ENCODE data around the gene EXOC1. TPM values are rescaled to one million over a fixed set of nuclear protein-coding genes. Genes with fewer than 3 reads are reported as not detected.

The EXOC1 gene
- total and polyA plus RNA-seq, 10 of the 15 experiments (the other 5 are each of a cell fraction or from before 2014, with no cell fraction given): 11.8 to 36.6 (median 21.1) TPM

DNA sequence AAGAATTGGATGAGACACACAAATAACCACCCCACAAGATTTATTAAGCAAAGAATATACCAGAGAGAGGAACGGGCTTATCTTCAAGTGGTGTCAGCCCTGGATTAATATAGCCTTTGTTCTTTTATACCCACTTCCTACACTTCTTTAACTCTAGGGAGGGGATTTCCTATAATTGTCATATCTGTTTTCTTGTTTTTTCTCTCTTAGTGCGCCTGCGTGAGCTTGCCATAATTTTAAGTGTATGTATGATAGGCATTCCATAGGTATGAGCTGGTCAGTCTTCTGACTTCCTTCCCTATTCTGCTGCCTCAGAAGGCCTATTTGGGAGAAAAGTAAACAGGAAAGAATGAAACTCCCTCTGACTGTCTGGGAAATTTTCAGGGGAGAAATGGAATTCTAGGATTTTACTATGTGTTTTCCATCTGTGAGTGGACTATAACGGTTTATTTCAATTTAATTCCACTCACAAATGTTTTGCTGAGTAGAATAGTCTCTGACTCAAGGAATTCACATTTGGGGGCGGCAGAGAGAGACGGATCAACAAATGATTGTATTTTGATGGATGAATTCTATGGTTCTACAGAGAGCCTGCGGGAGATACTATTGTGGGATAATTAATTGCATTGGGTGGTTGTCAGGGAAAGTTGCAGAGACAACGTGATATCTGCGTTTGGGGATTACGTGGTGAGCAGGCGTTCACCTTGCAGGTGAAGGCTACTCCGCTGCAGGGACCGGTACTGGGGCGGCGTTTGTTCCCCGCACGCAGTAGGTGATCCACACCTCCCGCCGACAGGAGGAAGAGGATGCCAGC is 94.7 kb downstream of the EXOC1 start (continued):
- TF ChIP-seq, protein P1, sequence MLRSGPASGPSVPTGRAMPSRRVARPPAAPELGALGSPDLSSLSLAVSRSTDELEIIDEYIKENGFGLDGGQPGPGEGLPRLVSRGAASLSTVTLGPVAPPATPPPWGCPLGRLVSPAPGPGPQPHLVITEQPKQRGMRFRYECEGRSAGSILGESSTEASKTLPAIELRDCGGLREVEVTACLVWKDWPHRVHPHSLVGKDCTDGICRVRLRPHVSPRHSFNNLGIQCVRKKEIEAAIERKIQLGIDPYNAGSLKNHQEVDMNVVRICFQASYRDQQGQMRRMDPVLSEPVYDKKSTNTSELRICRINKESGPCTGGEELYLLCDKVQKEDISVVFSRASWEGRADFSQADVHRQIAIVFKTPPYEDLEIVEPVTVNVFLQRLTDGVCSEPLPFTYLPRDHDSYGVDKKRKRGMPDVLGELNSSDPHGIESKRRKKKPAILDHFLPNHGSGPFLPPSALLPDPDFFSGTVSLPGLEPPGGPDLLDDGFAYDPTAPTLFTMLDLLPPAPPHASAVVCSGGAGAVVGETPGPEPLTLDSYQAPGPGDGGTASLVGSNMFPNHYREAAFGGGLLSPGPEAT (IDR thresholded peaks at IDR 0.05; ENCODE audit: low read depth): 0 out of 2 replicates have a peak, but pooled peaks have one; percentile 33
- 0 out of 2 replicates have a peak, but pooled peaks have one; percentile 64 for TF ChIP-seq NBN (IDR thresholded peaks at IDR 0.05)
- TF ChIP-seq, protein P2, sequence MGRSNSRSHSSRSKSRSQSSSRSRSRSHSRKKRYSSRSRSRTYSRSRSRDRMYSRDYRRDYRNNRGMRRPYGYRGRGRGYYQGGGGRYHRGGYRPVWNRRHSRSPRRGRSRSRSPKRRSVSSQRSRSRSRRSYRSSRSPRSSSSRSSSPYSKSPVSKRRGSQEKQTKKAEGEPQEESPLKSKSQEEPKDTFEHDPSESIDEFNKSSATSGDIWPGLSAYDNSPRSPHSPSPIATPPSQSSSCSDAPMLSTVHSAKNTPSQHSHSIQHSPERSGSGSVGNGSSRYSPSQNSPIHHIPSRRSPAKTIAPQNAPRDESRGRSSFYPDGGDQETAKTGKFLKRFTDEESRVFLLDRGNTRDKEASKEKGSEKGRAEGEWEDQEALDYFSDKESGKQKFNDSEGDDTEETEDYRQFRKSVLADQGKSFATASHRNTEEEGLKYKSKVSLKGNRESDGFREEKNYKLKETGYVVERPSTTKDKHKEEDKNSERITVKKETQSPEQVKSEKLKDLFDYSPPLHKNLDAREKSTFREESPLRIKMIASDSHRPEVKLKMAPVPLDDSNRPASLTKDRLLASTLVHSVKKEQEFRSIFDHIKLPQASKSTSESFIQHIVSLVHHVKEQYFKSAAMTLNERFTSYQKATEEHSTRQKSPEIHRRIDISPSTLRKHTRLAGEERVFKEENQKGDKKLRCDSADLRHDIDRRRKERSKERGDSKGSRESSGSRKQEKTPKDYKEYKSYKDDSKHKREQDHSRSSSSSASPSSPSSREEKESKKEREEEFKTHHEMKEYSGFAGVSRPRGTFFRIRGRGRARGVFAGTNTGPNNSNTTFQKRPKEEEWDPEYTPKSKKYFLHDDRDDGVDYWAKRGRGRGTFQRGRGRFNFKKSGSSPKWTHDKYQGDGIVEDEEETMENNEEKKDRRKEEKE (IDR thresholded peaks at IDR 0.05): no peak
- TF ChIP-seq RUNX3 (IDR thresholded peaks at IDR 0.05; ENCODE audit: low read length): peak; percentile 5; the same call in 1 of the 2 replicates
- peak; percentile 72 to 73; a peak in 1 of 4 replicates for TF ChIP-seq IKZF2 (IDR thresholded peaks at IDR 0.05)

All from GM12878 (cell line).